Loucy (cell line): ENCODE results near the gene ATOSA.

Experiments used
- H2AFZ ChIP-seq: fragments of 200-600 bp; sonication (generic); 2 replicates; pipeline ENCODE4 v1.6.0; 2016; ENCODE audit warnings: antibody characterized with exemption, mild to moderate bottlenecking, low read length, moderate library complexity
- H3F3A ChIP-seq: fragments of 200-600 bp; 2 replicates; pipeline ENCODE4 v1.6.0; 2016; ENCODE audit warnings: antibody characterized with exemption, low read depth, mild to moderate bottlenecking
- H3K27me3 ChIP-seq: fragments of 200-600 bp; sonication (generic); 2 replicates; pipeline ENCODE4 v1.6.1; 2014; ENCODE audit warnings: low read length, mild to moderate bottlenecking; ENCODE audit not compliant: insufficient read depth, poor library complexity, severe bottlenecking
- H3K36me3 ChIP-seq: fragments of 200-600 bp; sonication (generic); 2 replicates; pipeline ENCODE4 v1.6.1; 2016; ENCODE audit warnings: low read length; ENCODE audit not compliant: insufficient read depth
- H3K4me1 ChIP-seq: fragments of 200-600 bp; sonication (generic); 2 replicates; pipeline ENCODE4 v1.5.1; 2014; ENCODE audit warnings: low read length, mild to moderate bottlenecking; ENCODE audit not compliant: insufficient read depth, poor library complexity, severe bottlenecking
- H3K4me2 ChIP-seq: fragments of 200-600 bp; sonication (generic); 2 replicates; pipeline ENCODE4 v1.6.0; 2014; ENCODE audit warnings: antibody characterized with exemption, low read length, low read depth, mild to moderate bottlenecking; ENCODE audit not compliant: poor library complexity, severe bottlenecking
- H3K4me3 ChIP-seq: fragments of 200-600 bp; sonication (generic); 2 replicates; pipeline ENCODE4 v1.5.1; 2014; ENCODE audit warnings: low read length, mild to moderate bottlenecking, mixed read lengths; ENCODE audit not compliant: poor library complexity, severe bottlenecking
- H3K79me2 ChIP-seq: fragments of 200-600 bp; sonication (generic); 2 replicates; pipeline ENCODE4 v1.6.1; 2014; ENCODE audit warnings: low read length; ENCODE audit not compliant: insufficient read depth
- H3K9ac ChIP-seq: fragments of 200-600 bp; sonication (generic); 2 replicates; pipeline ENCODE4 v1.6.0; 2014; ENCODE audit warnings: mild to moderate bottlenecking, low read depth, low read length, moderate library complexity; ENCODE audit not compliant: poor library complexity, severe bottlenecking
- H3K9me2 ChIP-seq: fragments of 200-600 bp; sonication (generic); replicated peaks from 2 replicates; pipeline ENCODE4 v1.6.1; 2016; ENCODE audit warnings: low read depth, low read length, mixed read lengths
- H3K9me3 ChIP-seq: fragments of 200-600 bp; sonication (generic); 2 replicates; pipeline ENCODE4 v1.6.1; 2014; ENCODE audit warnings: mild to moderate bottlenecking, antibody characterized with exemption, low read length, low read depth; ENCODE audit not compliant: insufficient read depth
- H4K20me1 ChIP-seq: fragments of 200-600 bp; sonication (generic); 2 replicates; pipeline ENCODE4 v1.6.0; 2014; ENCODE audit warnings: antibody characterized with exemption, low read length, mild to moderate bottlenecking; ENCODE audit not compliant: insufficient read depth, poor library complexity, severe bottlenecking
- CTCF ChIP-seq: fragments of 200-600 bp; sonication (generic); conservative IDR thresholded peaks from 2 replicates; pipeline ENCODE4 v1.5.1; 2014; ENCODE audit warnings: mild to moderate bottlenecking, antibody characterized with exemption, low read length
- EZH2phosphoT487 ChIP-seq: fragments of 200-600 bp; IDR thresholded peaks from 2 replicates; pipeline ENCODE4 v1.6.1; 2018; ENCODE audit warnings: antibody characterized with exemption, mild to moderate bottlenecking, moderate library complexity, borderline replicate concordance

The ATOSA gene

DNA sequence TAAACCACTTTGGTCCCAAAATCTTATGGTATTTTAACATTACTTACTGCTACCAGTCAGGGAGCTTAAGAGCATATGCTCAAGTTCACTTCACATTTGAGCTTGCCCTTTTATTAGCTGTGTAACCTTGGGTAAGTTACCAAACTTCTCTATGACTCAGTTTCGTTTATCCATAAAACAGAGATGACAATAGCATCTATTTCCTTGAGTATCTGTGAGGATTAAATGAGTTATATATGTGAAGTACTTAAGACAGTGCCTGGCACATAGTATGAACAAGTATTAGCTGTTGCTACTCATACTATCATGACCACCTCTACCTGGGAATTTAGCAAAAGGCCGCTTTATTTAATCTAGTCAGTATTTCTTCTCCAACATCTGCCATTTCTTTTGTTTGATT lies 5.9 kb downstream of the ATOSA start:
- Histone ChIP-seq H3K79me2 (peaks cover 61% of the 10 kb centered on the region), H3K27me3 (no peaks in the 10 kb centered on the region), H3K9me3 (no peaks in the 10 kb centered on the region), H3K36me3 (peaks cover 7% of the 10 kb centered on the region; the same call in 1 of the 2 replicates), H3K9me2 (no peaks in the 10 kb centered on the region), H2AFZ (no peak overlapping the region), H3K9ac (no peak overlapping the region), H3F3A (0 out of 2 replicates have a peak, but pooled peaks cover 2% of the 10 kb centered on the region), H4K20me1 (peaks cover 24% of the 10 kb centered on the region), H3K4me1 (peaks cover 45% of the 10 kb centered on the region), H3K4me3 (peak overlapping the region; percentile 43), H3K4me2 (peak overlapping the region; percentile 49)
- no peak for TF ChIP-seq EZH2phosphoT487
- TF ChIP-seq CTCF = no peak

- H3K36me3 ChIP-seq = peaks cover 13% of the 10 kb centered on the region; the same call in 1 of the 2 replicates
- no peaks in the 10 kb centered on the region for H3K9me3 ChIP-seq
These were observed 6.5 kb downstream of the ATOSA start for GRCh38 chr15:52672661-52673060.

DNA sequence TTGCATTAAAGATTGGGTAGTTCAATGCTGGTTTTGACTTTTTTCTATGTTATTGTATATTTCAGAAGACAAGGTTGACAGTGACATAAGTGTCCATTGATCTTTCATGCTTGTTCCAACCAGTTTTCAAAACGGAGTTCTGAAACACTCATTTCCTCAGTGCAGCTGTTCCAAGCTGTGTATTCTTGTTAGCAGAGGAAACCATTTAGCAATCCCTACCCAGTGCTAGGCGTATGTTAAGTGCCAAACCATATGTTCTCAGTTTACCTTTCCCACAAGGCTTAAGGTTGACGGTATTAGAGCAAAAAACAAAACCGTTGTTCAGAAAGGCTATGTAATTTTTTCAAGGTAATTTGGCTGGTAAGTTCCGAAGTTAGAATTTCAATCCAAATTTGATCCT lies 9.1 kb downstream of the ATOSA start:
- Histone ChIP-seq H3K9me3 (no peaks in the 10 kb centered on the region), H4K20me1 (peaks cover 19% of the 10 kb centered on the region), H3K9ac (no peak overlapping the region), H3K4me3 (no peak overlapping the region), H3F3A (no peaks in the 10 kb centered on the region), H3K4me1 (peaks cover 34% of the 10 kb centered on the region), H3K27me3 (no peaks in the 10 kb centered on the region), H3K9me2 (no peaks in the 10 kb centered on the region), H3K36me3 (peaks cover 29% of the 10 kb centered on the region; the same call in 1 of the 2 replicates), H3K4me2 (no peak overlapping the region), H2AFZ (no peak overlapping the region), H3K79me2 (peaks cover 34% of the 10 kb centered on the region)
- TF ChIP-seq EZH2phosphoT487 = no peak

More at GRCh38 chr15:52672661-52673060, 6.5 kb downstream of the ATOSA start:
- peaks cover 48% of the 10 kb centered on the region for H3K4me1 ChIP-seq
- TF ChIP-seq CTCF = no peak
- no peak for TF ChIP-seq EZH2phosphoT487
- H3K4me2 ChIP-seq = peak overlapping the region; percentile 49
- H3K9me2 ChIP-seq = no peaks in the 10 kb centered on the region
- no peaks in the 10 kb centered on the region for H3K27me3 ChIP-seq
- H3F3A ChIP-seq = no peaks in the 10 kb centered on the region
- no peak overlapping the region for H3K4me3 ChIP-seq
- H3K9ac ChIP-seq = peak overlapping the region; percentile 12
- peaks cover 24% of the 10 kb centered on the region for H4K20me1 ChIP-seq
- no peak overlapping the region for H2AFZ ChIP-seq
- peaks cover 58% of the 10 kb centered on the region for H3K79me2 ChIP-seq

GRCh38 chr15:52668133-52668532 lies 11.1 kb downstream of the ATOSA start:
- TF ChIP-seq EZH2phosphoT487 (no peak), CTCF (no peak)
- Histone ChIP-seq H3K4me1 (peaks cover 24% of the 10 kb centered on the region), H3K9me3 (no peaks in the 10 kb centered on the region), H3K4me3 (no peak overlapping the region), H3K79me2 (peaks cover 31% of the 10 kb centered on the region), H3F3A (no peaks in the 10 kb centered on the region), H3K4me2 (no peak overlapping the region), H3K27me3 (no peaks in the 10 kb centered on the region), H2AFZ (no peak overlapping the region), H4K20me1 (peaks cover 8% of the 10 kb centered on the region), H3K9me2 (no peaks in the 10 kb centered on the region), H3K9ac (no peak overlapping the region), H3K36me3 (peaks cover 41% of the 10 kb centered on the region; the same call in 1 of the 2 replicates)
